HG02885 (cell line): ENCODE results near the gene LHFPL2.

ENCODE experiments used
- ATAC-seq: cut with Tn5 transposase; IDR thresholded peaks from one replicate; pipeline ENCODE4 v1.9.1; 2021; ENCODE audit warnings: mild to moderate bottlenecking; ENCODE audit not compliant: unreplicated experiment, poor library complexity

The LHFPL2 gene

GRCh38 chr5:78553580-78554353, 94.8 kb downstream of the LHFPL2 start:
- no peak for ATAC-seq

GRCh38 chr5:78552729-78553342, 95.7 kb downstream of the LHFPL2 start:
- no peak for ATAC-seq

DNA sequence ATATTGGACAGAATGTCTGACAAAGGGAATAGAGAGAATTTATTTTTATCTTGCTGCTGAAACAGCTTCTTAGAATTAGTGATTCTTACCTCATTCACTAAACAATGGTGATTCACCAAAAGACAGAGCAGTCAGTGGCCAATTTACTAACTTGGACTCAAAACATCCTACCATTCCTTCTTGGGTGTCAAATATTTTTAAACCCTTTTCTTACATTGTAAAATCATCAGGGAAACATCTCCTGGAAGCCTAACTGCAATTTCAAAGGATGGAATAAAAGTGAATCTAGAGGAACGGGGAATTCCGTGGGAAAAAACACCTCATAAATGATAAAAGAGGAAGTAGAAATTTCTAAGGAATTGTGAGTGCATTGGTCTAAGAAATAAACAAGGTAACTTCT, 97.7 kb downstream of the LHFPL2 start:
- ATAC-seq, result no peak

- no peak for ATAC-seq
Observed at GRCh38 chr5:78549043-78549442, 99.5 kb downstream of the LHFPL2 start.

DNA sequence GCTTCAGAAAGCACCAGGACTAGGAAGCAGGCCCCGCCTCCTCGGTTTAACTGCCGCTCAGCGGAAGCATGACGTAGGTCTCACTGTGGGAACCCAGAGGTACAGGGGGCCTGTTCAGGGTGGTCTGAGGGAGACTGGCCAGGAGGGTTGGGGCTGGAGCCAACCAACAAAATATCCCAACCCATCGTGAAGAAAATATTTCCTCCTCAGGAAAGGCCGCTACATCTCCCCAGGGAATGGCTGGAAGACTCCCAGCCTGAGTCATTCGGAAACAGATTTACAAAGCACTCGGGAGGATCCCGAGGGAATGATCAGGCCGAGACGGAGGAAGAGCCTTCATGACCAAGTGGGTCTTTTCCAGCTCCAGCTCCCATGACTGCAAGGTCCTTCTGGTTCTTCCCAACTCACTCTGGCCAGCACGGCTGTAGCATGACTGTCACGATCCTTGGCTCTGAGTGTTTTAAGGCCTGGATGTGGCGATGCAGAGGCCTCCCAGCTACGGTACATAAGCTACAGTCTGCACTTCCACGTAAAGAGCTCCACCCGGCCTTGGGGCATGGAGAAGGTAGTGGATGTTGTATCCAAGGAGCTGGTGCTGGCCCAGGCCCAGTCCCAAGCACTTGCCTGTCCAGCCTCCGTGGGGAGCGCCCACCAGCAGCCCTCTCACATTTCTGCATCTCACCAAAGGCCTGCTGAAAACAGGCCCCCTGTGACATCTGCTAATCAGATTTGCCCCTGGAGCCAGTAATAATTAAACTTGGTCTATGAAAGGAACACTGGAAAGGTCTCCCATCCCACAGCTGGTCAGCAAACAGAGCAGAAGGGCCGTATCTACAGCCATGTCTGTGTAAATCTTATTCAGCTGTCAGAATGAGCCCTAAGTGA, 100.6 kb downstream of the LHFPL2 start:
- ATAC-seq, result no peak

GRCh38 chr5:78547183-78547582, 101.4 kb downstream of the LHFPL2 start:
- no peak for ATAC-seq

GRCh38 chr5:78546276-78546996, 102.1 kb downstream of the LHFPL2 start:
- no peak for ATAC-seq

GRCh38 chr5:78545406-78545805, 103.2 kb downstream of the LHFPL2 start:
- ATAC-seq, result no peak

DNA sequence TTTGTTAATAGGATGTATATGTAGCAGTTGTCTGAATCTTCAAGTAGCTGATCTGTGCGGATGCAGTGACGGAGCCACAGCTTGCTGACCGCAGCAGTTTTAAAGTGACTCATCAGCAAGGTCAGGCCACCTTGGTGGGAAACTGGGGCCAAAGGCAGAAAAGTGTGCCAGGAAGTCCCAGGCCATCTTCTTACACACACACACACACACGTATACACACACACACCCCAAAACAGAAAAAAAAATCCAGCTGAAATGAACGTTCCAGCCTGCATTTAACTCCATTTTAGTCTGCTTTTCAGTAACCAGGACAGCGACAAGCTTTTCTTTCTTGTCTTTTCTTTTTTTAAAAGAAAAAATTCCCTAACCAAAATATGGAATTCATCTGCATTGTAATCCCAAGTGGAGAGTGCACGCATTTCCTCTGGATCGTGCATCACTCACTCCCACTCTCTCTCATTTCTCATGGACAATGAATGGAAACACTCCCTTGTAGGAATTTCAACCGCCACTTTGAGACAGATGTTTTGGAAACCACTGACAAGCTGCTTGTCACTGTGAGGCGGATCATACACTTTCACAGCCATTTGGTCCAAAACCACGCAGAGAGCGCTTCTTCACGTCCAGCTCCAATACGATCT, 103.9 kb downstream of the LHFPL2 start:
- peak; percentile 67 for ATAC-seq

DNA sequence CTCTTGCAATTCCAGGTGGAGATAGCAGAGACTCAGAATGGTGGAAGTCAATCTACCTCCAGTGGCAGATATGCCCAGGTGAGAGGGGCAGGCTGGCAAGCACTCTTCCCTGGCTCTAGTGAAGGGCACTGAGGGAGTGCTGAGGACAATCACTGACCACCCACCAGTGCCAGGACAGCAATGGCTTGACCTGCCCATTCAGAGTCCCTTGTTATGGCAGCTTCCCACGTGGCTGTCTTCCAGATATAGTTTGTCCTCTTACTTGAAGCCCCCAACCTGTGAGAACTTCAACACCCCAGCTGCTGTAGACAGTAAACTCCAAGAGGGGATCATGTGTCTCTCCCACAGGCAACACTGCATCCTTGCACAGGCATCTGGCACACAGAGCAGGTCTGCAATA, 104.7 kb downstream of the LHFPL2 start:
- ATAC-seq, result no peak

DNA sequence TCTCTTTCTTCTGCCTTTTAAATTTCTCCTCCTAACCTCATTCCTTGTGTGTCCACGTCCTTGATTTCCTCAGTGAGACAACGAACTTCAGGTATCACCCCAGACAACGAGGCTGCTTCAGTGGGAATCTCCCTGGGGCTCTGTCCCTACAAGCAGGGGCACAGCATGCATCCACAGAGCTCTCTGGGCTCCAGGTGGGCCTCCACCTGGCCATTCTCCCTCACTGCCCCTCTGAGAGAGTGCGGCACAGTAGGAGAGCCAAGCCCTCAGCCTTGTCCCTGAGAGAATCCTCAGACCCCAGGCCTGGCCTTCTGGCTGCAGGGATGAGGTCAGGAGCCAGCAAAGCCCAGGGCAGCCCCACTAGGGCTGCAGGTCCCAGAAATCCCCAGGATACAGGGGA, 105.3 kb downstream of the LHFPL2 start:
- no peak for ATAC-seq

GRCh38 chr5:78542321-78542840, 106.2 kb downstream of the LHFPL2 start:
- ATAC-seq, result no peak

DNA sequence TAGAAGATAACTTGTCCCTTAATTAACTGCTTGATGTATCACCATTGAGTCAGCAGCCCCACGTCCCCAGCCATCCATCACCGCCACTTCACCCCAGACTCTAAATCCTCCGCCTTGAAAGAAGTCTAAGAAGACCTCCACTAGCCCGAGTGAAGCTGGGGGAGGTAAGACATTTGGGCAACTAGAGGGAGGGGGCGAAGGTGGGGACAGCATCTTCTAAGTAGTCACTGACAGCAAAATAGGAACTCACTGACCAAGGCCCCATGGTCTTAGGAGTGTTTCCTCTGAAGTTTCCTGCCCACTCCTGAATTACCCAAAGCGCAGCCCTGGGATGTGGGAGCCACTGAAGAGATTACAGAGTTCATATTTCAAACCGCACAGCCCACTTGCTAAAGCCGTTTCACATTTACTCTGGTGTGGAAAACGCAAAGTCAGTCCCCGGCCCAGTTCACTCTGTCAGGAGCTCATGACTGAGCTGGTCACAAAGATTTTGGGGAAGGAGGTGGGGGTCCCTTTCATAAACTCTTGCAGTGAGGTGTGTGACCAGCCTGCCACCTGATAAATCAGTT, 107.4 kb downstream of the LHFPL2 start:
- ATAC-seq, result no peak

- ATAC-seq, result no peak
Observed at GRCh38 chr5:78540335-78541085, 108.1 kb downstream of the LHFPL2 start.

DNA sequence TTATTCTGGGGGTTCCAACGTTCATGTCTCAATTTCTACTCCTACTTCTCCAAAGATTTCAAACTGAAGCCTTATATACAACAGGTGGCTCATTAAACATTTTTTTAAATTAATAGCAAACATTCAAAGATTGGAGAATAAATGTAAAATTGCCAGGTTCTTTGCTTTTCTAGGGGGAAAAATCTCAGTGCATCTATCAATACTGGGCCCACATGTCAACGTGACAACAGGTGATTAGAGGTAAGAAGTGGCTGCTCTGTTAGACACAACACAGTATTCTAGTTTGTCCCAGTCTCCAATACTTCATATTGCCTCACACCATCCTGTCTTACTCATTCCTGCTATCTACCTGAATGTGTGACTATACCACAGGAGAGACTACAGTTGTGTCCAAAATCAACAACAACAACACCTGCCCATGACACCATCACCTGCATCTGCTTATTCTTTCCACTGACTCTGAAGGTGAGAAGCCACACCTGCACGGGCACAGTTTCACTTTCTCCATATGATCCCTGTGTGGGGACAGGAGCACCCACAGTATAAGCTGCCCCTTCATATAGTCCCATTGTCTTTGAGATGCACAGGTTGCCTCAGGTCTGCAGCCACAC, 110.2 kb downstream of the LHFPL2 start:
- ATAC-seq, result no peak

DNA sequence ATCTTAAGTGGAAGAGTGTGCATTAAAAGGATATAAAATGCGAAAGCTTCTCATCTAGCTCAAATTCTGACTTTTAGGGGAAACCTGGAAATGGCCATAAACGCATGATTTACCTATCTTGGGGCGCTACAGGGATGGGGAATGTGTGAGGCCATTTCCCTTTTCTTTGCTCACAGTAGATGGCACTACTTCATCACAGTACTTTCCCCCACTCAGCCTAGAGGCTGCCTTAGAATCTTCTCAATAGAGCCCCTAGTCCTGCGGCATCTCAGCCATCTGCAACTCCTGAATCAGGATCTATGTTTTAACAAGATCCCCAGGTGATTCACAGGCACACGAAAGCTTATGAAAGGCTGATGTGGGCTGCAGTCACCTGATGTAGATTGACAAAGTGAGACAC, 110.8 kb downstream of the LHFPL2 start:
- peak; percentile 76 for ATAC-seq

DNA sequence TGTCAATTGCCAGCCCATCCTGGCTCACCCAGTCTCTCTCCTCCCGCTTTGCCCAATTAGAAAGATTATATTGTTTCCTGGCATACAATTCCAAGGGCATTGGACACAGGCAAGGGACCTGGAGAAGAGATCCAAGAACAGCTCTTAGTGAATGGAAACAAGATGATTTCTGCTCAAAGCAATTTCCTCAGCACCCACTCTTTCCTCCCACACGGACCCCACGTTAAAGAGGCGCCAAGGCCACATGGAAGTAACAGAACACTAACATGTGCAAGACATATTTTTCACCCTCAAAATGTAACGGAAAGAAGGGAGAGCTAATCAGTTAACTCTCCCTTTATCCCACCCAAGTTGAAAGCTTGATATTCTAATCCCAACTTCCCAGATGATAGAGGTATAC, 111.2 kb downstream of the LHFPL2 start:
- no peak for ATAC-seq

- no peak for ATAC-seq
Observed at GRCh38 chr5:78536661-78537196, 111.8 kb downstream of the LHFPL2 start.
